Loucy (cell line): Measurements from ENCODE around the gene TOX2.

Source experiments
- H2AFZ ChIP-seq: fragments of 200-600 bp; sonication (generic); 2 replicates; pipeline ENCODE4 v1.6.0; 2016; ENCODE audit warnings: antibody characterized with exemption, mild to moderate bottlenecking, low read length, moderate library complexity
- H3F3A ChIP-seq: fragments of 200-600 bp; 2 replicates; pipeline ENCODE4 v1.6.0; 2016; ENCODE audit warnings: antibody characterized with exemption, low read depth, mild to moderate bottlenecking
- H3K27me3 ChIP-seq: fragments of 200-600 bp; sonication (generic); 2 replicates; pipeline ENCODE4 v1.6.1; 2014; ENCODE audit warnings: low read length, mild to moderate bottlenecking; ENCODE audit not compliant: insufficient read depth, poor library complexity, severe bottlenecking
- H3K36me3 ChIP-seq: fragments of 200-600 bp; sonication (generic); 2 replicates; pipeline ENCODE4 v1.6.1; 2016; ENCODE audit warnings: low read length; ENCODE audit not compliant: insufficient read depth
- H3K4me1 ChIP-seq: fragments of 200-600 bp; sonication (generic); 2 replicates; pipeline ENCODE4 v1.5.1; 2014; ENCODE audit warnings: low read length, mild to moderate bottlenecking; ENCODE audit not compliant: insufficient read depth, poor library complexity, severe bottlenecking
- H3K4me2 ChIP-seq: fragments of 200-600 bp; sonication (generic); 2 replicates; pipeline ENCODE4 v1.6.0; 2014; ENCODE audit warnings: antibody characterized with exemption, low read length, low read depth, mild to moderate bottlenecking; ENCODE audit not compliant: poor library complexity, severe bottlenecking
- H3K4me3 ChIP-seq: fragments of 200-600 bp; sonication (generic); 2 replicates; pipeline ENCODE4 v1.5.1; 2014; ENCODE audit warnings: low read length, mild to moderate bottlenecking, mixed read lengths; ENCODE audit not compliant: poor library complexity, severe bottlenecking
- H3K79me2 ChIP-seq: fragments of 200-600 bp; sonication (generic); 2 replicates; pipeline ENCODE4 v1.6.1; 2014; ENCODE audit warnings: low read length; ENCODE audit not compliant: insufficient read depth
- H3K9ac ChIP-seq: fragments of 200-600 bp; sonication (generic); 2 replicates; pipeline ENCODE4 v1.6.0; 2014; ENCODE audit warnings: mild to moderate bottlenecking, low read depth, low read length, moderate library complexity; ENCODE audit not compliant: poor library complexity, severe bottlenecking
- H3K9me2 ChIP-seq: fragments of 200-600 bp; sonication (generic); replicated peaks from 2 replicates; pipeline ENCODE4 v1.6.1; 2016; ENCODE audit warnings: low read depth, low read length, mixed read lengths
- H3K9me3 ChIP-seq: fragments of 200-600 bp; sonication (generic); 2 replicates; pipeline ENCODE4 v1.6.1; 2014; ENCODE audit warnings: mild to moderate bottlenecking, antibody characterized with exemption, low read length, low read depth; ENCODE audit not compliant: insufficient read depth
- H4K20me1 ChIP-seq: fragments of 200-600 bp; sonication (generic); 2 replicates; pipeline ENCODE4 v1.6.0; 2014; ENCODE audit warnings: antibody characterized with exemption, low read length, mild to moderate bottlenecking; ENCODE audit not compliant: insufficient read depth, poor library complexity, severe bottlenecking
- CTCF ChIP-seq: fragments of 200-600 bp; sonication (generic); conservative IDR thresholded peaks from 2 replicates; pipeline ENCODE4 v1.5.1; 2014; ENCODE audit warnings: mild to moderate bottlenecking, antibody characterized with exemption, low read length
- EZH2phosphoT487 ChIP-seq: fragments of 200-600 bp; IDR thresholded peaks from 2 replicates; pipeline ENCODE4 v1.6.1; 2018; ENCODE audit warnings: antibody characterized with exemption, mild to moderate bottlenecking, moderate library complexity, borderline replicate concordance

TOX2 gene

GRCh38 chr20:44071057-44071456 lies 156.4 kb downstream of the TOX2 start:
- H3K9ac ChIP-seq = peak overlapping the region; percentile 87
- peak overlapping the region; percentile 97 for H3K4me2 ChIP-seq
- no peaks in the 10 kb centered on the region for H3K9me3 ChIP-seq
- H3F3A ChIP-seq = peaks cover 16% of the 10 kb centered on the region
- peak overlapping the region; percentile 70 for H3K4me3 ChIP-seq
- H2AFZ ChIP-seq = no peak overlapping the region
- H3K27me3 ChIP-seq = no peaks in the 10 kb centered on the region
- H3K4me1 ChIP-seq = peaks cover 72% of the 10 kb centered on the region
- TF ChIP-seq CTCF = no peak
- TF ChIP-seq EZH2phosphoT487 = no peak
- H3K9me2 ChIP-seq = no peaks in the 10 kb centered on the region
- no peaks in the 10 kb centered on the region for H4K20me1 ChIP-seq
- no peaks in the 10 kb centered on the region for H3K79me2 ChIP-seq
- no peaks in the 10 kb centered on the region for H3K36me3 ChIP-seq

- H3K4me3 ChIP-seq = no peak overlapping the region
- peaks cover 72% of the 10 kb centered on the region for H3K4me1 ChIP-seq
- peaks cover 16% of the 10 kb centered on the region for H3F3A ChIP-seq
- H3K4me2 ChIP-seq = no peak overlapping the region
- H3K79me2 ChIP-seq = no peaks in the 10 kb centered on the region
- no peaks in the 10 kb centered on the region for H3K9me2 ChIP-seq
- no peaks in the 10 kb centered on the region for H3K27me3 ChIP-seq
- peak overlapping the region; percentile 87 for H3K9ac ChIP-seq
- H3K36me3 ChIP-seq = no peaks in the 10 kb centered on the region
- no peak overlapping the region for H2AFZ ChIP-seq
- H4K20me1 ChIP-seq = no peaks in the 10 kb centered on the region
- TF ChIP-seq CTCF = no peak
- TF ChIP-seq EZH2phosphoT487 = no peak
- H3K9me3 ChIP-seq = no peaks in the 10 kb centered on the region
These were observed 157.0 kb downstream of the TOX2 start for GRCh38 chr20:44071526-44072111.

- Histone ChIP-seq H3K9me3 (no peaks in the 10 kb centered on the region), H3K27me3 (no peaks in the 10 kb centered on the region), H3K4me2 (no peak overlapping the region), H3K4me3 (no peak overlapping the region), H3F3A (peaks cover 16% of the 10 kb centered on the region), H3K36me3 (no peaks in the 10 kb centered on the region), H3K4me1 (peaks cover 72% of the 10 kb centered on the region), H3K79me2 (no peaks in the 10 kb centered on the region), H3K9me2 (no peaks in the 10 kb centered on the region), H2AFZ (no peak overlapping the region), H3K9ac (no peak overlapping the region), H4K20me1 (no peaks in the 10 kb centered on the region)
- no peak for TF ChIP-seq EZH2phosphoT487
- TF ChIP-seq CTCF = no peak
These were observed 157.7 kb downstream of the TOX2 start for GRCh38 chr20:44072384-44072783.
